NCI-H1694 (cell line): ENCODE results near the gene EGR2.

Experiments used
- DNase-seq: peaks from one replicate; lab custom pipeline; 2025; lab: John Stamatoyannopoulos, UW

EGR2 gene

DNA sequence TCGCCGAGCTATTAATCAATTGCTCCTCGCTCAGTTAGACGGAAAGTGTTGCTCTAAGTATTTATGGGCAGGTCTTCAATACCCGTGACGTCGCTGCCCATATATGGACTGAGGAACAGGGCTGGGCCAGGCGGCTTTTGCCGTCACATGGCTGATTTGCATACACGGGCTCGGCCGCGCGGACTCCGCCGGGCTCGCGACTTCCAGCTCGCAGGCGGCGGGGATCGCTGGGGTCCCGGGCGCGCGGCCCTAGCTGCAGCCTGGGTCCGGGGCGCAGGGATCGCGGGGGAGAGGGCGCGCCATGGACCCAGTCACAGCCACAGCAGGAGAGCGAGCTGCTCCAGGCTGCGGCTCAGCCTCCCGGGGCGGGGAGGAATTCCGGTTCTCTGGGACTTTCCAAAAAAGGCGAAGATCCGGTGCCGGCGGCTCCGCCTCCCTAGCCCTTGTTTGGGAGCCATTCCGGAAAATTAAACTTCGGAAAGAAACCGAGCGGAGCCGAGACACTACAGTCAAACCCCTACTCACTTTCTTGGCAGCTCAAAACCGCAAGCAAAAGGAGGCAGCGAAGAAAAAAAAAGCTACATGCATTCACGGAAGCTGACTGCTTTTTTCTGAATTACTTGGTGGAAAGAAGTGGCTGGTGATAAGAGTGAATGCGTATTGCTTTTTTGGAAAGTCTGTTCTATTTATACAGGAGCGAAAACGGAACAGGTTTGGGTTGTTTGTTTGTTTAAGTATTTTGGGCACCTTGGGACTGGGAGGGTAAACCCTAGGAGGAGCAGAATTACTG lies at the start of gene EGR2:
Gene EGR2, minus strand, starts transcription at position 36 of the 790 bp plus-strand sequence. CDS start 337 bp downstream, outside the sequence.
- peak; percentile 65 for DNase-seq

DNA sequence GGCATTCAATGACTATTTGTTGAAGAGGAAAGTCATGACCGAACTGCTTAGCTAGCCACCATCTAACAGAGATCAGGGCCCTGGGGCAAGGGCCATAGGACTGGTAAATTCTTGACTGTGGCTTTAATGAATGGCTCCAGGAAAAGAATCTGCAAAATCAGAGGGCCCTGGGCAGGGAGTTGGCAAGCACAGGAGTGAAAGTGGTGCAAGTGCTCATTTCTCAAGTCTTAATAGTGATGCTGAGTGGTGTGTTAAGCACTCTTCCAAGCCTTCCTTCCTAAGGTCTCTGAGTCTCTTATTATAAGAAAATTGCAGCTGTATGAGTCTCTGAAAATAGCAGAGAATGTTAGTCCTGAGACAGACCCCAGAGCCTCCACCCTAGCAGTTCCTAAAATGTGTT lies 46.3 kb upstream of the EGR2 start:
- no peak for DNase-seq

DNA sequence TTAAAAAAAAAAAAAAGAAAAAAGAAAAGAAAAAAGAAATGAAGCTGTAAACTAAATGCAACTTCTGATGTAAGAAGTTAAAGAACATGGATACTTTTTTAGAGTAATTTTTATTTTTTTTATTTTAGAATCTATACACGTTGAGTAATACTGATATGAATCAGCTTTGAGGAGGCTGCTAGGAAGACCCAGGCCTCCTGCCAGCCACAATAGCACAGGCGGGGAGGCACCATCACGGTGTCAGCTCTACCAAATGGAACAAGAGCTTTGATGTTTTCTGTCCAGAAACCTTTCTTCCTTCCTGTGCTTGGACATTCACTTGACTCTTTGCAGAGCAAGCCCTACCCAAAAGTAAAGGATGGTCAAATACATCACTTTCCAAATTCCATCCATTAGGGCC lies 45.3 kb upstream of the EGR2 start:
- no peak for DNase-seq

DNA sequence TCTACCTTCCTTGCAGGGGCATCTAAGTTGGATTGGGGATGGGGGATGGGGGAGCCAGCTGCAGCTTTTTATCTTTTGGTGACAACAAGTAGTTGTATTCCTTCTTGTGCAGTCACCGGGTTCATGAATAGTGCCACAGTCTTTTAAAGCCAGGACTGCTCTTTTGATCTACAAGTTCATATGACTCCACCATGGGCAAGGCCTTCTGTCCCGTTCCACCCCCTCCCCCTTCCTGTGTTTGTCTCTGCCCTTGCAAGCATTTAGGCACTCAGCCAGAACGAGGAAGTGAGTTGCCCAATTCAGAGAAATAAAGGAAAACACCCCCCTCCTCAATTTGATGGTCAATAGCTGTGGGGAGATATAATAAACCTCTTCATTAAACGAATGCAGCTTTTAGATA lies 44.8 kb upstream of the EGR2 start:
- DNase-seq: no peak

DNA sequence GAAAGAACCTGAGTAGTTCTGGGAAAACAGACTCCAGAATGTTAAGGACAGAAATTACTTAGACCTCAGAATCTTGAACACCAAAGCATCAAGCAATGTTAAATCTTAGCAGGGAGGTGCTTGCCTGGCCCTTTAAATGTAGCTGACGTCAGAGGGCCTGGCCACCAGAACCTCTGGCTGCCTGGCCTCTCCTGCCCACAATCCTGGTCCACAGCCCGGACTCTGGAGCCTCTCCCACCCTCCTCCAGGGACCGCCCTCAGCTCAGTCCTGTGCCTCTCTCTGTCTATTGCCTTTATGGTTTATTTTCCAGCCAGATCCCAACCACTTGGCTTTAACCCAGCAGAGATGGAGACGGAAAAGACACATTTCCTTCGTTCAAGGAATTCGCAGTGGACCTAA lies 42.2 kb upstream of the EGR2 start:
- DNase-seq: no peak

DNA sequence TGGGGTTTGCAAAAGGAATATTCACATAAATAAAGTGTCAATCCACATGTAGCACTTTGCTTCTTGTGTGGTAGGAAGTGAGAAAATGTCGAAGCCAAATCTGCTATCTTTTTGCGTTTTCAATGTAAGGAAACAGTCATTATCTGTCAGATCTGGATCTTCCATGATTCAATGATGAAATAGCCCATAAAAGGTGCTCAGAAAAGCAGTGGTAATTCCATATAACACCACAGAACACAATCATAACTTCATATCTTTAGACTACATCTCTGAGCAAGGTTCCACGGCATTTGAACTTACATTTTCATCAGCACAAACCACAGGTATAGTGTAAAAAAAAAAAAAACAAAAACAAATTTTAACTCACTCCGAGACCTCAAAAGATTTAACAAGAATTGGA lies 39.9 kb upstream of the EGR2 start:
- DNase-seq: no peak

DNA sequence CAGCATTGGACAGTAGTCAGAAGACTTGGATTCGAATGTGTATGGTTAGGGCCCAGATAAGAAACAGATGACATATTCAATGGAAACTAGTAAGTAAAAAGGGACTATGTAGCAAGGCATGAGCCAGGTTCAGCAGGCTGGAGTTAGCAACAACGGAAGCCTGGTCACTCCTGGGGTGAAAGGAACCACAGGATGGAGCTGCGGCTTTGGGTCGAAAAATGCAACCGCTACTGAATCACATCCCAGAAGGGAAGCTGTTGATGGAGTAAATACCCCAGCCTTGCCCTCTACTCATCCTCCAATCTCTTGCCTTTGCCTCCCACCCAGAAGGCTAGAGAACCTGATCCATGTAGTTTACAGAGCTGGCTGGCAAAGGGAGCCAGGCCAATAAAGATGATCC lies 37.5 kb upstream of the EGR2 start:
- DNase-seq: no peak

DNA sequence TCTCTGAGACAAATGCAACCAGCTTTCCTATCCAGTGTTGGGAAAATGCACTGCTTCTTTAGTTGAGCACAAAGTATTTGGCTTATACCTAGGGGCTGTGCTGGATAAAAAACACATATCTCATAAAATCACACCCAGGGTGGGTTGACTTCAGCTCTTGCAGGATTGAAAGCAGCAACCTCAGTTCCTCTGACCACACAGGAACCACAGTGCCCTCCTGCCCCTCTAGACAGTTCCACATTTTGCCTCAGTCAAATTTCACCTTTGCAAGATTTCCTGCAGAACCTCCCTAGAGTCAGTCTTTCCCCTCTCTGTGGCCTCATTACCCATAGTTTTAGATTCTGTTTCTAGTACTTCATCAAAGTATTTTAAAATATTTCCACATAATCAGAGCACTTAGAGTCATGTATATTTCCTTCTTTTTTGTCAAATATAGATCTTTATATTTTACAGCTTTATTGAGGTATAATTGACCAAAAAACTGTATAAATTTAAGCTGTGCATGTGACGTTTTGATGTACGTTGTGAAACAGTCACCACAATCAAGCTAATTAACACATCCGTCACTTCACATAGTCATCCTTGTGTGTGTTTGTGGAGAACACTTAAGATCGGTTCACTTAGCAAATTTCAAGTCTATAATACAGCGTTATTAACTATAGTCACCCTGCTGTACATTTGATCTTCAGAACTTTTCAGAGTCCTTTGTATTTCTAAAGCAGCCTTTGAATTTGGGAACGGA lies 37.0 kb upstream of the EGR2 start:
- DNase-seq: no peak

DNA sequence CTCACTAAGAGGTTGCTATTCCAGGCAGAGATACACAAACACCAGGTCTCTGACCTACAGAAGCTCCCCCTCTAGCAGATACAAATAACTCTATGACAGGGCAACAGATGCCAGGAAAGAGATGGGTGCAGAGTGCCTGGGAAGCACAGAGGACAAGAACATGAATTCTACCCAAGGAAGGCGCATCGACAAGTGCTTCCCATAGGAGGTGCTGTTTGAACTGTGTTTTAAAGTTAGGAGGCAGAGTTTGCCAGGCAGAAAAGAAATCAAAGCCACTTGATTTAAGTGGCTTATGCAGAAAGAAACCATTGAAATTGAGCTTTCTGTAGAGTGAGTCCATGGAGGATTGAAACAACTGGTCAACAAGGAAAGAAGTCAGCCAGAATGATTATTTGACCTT lies 35.3 kb upstream of the EGR2 start:
- DNase-seq: no peak

DNA sequence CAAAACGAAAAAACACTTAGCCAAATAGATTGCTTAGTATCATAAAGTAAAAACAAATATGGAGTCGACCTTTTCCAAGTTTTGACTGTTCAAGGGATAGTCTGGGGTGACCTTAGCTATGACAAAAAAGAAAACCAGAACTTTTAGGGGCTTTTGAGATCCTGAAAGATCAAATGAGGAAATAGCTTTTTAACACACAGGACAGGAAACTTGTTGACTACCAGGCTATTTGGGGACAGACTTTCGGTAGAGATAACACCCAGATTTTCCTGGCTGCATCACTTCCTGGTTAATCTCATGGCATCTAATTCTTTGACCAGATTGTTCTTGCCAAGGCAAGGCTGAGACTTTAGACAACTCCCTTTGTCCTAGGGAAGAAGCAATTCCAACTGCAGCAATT lies 34.5 kb upstream of the EGR2 start:
- no peak for DNase-seq

DNA sequence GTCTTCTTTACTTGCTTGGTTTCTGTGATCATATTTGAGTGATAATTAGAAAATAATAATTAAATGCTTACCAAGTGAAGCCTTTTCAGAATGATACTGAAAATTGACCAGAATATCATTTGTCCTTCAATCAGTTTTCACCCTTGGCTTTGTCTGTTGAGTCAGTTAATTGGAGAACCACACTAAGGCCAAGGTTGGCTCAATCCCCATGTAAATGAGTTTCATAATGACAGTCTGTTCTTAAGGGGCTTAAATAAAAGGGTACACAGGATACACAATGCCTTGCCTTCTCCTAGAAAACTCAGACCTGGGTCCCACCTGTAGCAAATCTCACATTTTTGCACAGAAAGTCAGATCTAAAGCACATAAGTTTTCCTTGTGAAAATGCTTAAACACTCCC lies 31.3 kb upstream of the EGR2 start:
- DNase-seq: no peak

DNA sequence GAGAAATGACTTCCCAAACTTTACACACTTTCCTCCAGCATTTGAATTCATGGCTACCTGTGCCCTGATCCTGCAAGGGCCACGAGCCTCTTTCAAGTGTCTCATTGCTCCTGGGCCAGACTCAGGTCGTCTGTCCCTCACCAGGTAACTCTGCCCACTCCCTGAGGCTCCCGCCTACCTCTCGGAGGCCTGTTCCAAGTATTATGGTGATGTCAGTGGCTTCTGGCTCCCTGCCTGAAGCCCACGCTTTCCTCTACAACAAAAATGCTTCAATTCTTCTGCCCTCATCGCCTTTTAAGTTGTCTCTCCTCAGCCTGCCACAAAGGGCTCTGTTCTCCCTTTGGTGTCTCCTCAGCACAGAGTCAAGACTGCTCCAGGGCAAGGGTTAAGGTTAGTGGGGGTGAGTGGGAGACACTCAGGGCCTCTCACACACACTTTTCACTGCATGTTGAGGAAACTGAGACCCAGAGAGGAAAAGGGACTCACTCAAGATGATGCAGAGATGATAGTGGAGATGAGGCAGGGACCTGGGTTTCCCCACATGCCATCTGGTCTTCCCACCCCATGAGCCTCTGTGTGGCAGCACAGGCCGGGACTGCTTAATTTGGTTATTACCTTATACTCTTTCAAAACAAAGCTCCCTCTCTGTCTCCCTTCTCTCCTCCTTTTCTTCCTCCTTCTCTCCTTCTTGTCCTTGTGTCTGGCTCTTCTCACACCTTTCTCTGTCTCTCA lies 28.3 kb upstream of the EGR2 start:
- DNase-seq: no peak

DNA sequence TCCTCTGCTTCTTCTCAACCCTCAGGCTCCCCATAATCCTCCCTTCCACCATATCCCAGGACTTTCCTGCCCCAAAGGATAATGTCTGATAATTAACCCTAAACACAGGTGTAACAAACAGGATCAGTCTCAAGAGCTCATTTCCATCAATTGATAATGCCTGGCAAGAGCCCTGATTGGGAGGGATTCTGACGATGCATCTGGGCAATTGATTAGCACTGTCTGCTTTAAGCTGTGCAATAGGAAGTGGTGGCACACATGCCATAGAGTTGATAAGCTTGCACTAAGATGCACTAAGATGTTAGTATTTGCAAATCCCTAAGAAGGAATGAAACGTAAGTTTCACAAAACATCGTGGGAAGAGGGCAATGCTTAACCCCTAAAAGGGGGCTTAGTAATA lies 27.4 kb upstream of the EGR2 start:
- DNase-seq: no peak

DNA sequence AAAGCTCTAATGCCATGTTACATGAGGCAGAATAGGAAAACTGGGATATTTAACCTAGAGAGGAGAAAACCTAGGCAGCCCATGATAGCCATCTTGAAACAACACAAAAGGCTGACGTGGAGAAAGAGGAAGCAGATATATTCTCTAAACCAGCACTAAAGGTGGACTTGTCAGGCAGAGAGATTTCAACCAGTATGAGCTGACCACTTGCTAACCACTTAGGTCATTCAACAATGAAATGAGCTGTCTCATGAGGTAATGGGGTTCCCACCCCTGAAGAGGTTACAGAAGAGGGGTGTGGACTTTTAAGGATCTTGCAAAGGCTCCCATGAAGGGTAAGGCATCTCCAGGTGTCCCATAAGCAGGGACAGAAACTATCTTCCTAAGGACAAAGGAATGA lies 26.8 kb upstream of the EGR2 start:
- no peak for DNase-seq

DNA sequence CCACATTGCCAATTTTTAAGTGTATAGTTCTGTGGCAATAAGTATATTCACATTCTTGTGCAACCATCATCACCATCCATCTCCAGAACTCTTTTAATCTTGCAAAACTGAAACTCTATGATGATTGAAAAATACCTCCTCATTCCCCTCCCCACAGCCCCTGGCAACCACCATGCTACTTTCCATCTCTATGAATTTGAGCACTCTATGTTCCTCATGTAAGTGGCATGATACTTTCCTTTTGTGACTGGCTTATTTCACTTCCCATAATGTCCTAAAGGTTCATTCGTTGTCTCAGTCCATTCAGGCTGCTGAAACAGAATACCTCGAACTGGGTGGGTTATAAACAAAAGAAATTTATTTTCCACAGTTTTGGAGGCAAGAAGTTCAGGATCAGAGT lies 23.4 kb upstream of the EGR2 start:
- DNase-seq: no peak

DNA sequence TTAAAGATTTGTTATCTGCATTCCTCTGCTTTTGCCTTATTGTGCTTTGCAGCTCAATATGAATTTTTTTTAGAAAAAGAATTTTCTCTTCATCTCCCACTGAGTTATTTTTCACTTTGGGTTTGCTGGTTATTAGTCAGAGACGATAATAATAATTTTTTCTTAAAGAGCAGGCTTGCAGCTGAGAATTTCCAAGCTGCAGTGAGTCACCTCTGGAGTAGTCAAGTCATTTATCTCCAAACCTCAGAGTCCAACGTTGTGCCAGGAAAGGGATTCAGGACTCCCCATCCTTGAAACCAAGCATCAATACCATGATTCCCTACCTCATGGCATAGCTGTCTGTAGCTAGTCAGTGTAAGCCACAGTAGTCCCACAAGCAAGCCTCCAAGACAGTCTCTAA lies 15.2 kb upstream of the EGR2 start:
- no peak for DNase-seq

DNA sequence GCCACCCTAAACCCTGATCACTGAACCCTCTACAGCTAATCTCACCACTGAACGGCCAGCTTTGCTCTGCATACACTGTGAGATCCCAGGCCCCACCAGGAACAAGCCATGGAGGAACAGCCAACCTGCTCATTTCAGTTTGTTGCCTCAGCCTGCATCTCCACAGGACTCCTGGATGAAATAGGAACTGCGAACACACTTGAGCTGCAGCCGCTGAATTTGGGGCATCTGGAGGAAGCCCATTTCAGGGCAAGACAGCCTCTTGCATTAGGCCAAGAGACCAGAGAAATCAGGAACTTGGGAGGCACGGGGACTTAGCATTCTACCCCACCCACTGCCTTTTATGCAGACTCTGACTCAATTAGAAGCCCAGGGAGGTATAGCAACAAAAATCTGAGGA lies 14.5 kb upstream of the EGR2 start:
- DNase-seq: no peak

DNA sequence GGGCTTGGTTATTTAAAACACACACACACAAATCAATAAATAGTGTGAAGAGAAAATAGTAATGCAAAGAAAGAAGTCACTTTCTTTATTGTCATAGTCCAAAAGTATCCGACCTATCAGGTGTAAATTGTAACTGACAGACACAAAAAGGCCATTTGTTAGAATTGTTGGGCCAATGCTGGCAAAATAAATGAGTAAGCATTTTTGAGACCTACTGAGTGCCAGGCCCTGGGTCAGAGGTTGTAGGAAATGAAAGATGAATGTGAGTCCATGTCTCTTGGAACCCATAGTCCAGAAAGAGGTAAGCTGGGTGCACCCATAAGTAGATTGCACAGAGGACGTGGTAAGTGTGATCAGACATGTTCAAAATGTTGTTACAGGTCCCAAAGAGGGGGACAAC lies 13.5 kb upstream of the EGR2 start:
- no peak for DNase-seq

DNA sequence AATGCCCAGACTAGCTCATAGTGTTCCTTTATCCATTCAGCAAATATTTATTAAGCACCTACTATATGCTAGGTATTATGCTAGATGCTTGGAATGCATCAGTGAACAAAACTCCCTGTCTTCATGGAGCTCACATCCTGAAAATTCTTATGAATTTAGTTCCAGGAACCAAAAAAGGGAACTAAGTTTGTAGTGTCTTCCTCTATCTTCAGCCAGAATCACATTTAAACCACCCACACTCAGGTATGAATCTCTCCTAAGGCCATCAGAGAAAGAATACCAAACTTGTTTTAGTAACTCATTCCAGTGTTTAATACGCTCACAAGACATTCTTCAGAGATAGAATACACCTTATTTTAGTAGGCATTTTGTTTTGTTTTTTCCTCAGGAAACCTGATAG lies 10.1 kb upstream of the EGR2 start:
- no peak for DNase-seq

DNA sequence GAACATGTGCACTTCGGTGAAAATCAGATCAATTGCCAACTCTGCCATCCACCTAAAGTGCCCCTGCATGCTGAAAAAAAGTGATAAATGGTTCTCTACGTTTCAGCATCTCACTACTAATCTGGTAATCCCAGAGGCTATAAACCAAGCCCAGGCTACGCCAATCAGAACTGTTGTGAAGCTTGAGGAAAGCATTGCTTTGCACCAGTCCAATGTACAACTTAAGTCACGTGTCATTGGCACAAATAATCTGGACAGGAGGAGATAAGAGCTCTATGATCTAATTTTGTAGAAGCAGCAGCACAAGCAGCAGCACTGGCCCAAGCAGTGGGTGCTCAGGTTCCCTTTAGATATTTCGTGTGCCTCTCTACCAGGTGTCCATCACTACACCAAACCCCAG lies 4.4 kb upstream of the EGR2 start:
- DNase-seq: no peak

DNA sequence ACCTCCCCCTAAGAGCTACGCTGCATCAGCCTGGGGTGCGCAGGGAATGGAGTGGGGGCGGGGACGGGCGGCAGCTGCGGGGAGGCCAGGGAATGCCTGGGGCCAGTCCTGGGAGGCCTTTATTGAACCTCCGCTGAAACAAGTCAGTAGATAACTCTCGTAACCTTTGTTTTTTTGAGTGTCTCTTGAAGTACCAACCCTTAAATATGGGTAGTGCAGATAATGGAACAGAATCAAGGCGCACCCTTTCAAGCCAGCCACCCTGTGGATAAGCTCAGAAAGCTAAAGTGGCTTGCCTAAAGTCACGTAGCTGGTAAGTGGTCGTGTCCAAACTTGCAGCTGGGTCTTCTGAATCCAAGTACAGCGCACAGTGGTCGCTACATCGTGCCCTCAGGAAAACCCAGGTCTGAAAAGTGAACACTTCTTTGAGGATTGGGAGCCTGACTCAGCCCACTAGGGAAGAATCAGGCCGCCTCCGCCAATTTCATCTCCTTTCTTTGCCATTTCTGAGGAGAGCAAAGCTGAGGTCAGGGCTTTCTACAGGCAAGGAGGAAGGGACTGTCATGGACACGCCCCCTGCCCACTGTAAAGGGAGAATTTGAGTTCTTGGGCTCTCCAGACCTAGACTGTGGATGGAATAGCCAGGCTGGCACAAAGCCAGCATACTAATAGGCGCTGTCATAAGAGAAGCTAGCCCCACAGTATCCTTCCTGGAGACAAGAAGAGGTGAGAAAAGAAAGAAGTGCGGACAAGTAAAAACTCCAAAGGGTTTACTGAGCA lies 3.2 kb upstream of the EGR2 start:
- DNase-seq: no peak

DNA sequence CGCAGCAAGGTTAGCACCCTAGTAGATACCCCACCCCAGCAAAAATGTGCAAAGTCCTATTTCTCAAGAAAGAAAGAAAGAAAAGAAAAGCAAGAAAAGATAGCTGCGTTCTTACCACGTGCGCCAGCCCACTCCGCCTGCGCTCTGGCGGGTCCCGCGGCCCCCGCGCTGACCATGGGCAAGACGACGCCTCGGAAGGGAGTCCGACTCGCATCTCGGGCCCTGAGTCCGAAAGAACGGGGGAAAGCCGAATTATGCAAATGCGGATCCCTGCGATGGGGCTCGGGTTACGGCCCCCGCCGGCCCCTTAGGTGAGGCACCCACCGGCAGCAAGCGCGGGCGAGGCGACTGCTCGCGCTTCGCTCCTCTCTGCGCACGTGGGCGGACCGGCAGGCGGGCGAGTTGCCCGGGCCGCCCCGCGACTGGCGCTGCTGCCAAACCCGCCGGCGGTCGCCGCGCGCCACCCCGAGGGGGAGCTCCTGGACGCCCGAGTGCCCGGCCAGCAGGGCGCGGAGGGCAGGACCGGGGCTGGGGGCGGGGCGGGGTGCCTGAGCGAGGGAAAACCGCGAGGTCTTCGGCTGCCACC lies 2.4 kb upstream of the EGR2 start:
- no peak for DNase-seq
